COLO829 (cell line): ENCODE measurements around the gene KPNA3.
"Not testable (repeated sequence)": the region's sequence is repeated elsewhere in the genome, so short reads cannot be mapped to it uniquely, and the experiment has no call there.

Experiments used
- DNase-seq: peaks from one replicate; pipeline ENCODE4 v3.0.0; 2012; ENCODE audit warnings: low spot score

The KPNA3 gene

GRCh38 chr13:49807681-49808080 is 15.2 kb upstream of the KPNA3 start:
- no peak for DNase-seq

- DNase-seq: no peak
Observed at GRCh38 chr13:49806126-49806536, 13.6 kb upstream of the KPNA3 start.

GRCh38 chr13:49803047-49803446 is 10.6 kb upstream of the KPNA3 start:
- not testable (repeated sequence) for DNase-seq

GRCh38 chr13:49802426-49802825 is 9.9 kb upstream of the KPNA3 start:
- DNase-seq: no peak

GRCh38 chr13:49791711-49792549 is 552 bp downstream of the KPNA3 start:
- DNase-seq: no peak

GRCh38 chr13:49791315-49791710 is 1.2 kb downstream of the KPNA3 start:
- no peak for DNase-seq

- DNase-seq: no peak
Observed at GRCh38 chr13:49789968-49790367, 2.5 kb downstream of the KPNA3 start.

GRCh38 chr13:49786401-49787008 is 6.0 kb downstream of the KPNA3 start:
- DNase-seq: no peak

- DNase-seq: no peak
Observed at GRCh38 chr13:49784886-49785570, 7.5 kb downstream of the KPNA3 start.

- DNase-seq: no peak
Observed at GRCh38 chr13:49783865-49784264, 8.6 kb downstream of the KPNA3 start.

- no peak for DNase-seq
Observed at GRCh38 chr13:49782784-49783183, 9.7 kb downstream of the KPNA3 start.

GRCh38 chr13:49781806-49782205 is 10.7 kb downstream of the KPNA3 start:
- DNase-seq: no peak

GRCh38 chr13:49779721-49780120 is 12.8 kb downstream of the KPNA3 start:
- no peak for DNase-seq

GRCh38 chr13:49777746-49778614 is 14.5 kb downstream of the KPNA3 start:
- DNase-seq: no peak

- no peak for DNase-seq
Observed at GRCh38 chr13:49776871-49777270, 15.6 kb downstream of the KPNA3 start.

- no peak for DNase-seq
Observed at GRCh38 chr13:49774376-49775005, 18.0 kb downstream of the KPNA3 start.

GRCh38 chr13:49772828-49773227 is 19.7 kb downstream of the KPNA3 start:
- no peak for DNase-seq

GRCh38 chr13:49761811-49762210 is 30.7 kb downstream of the KPNA3 start:
- not testable (repeated sequence) for DNase-seq

GRCh38 chr13:49760558-49760957 is 31.9 kb downstream of the KPNA3 start:
- no peak for DNase-seq

- no peak for DNase-seq
Observed at GRCh38 chr13:49759503-49759902, 33.0 kb downstream of the KPNA3 start.

- no peak for DNase-seq
Observed at GRCh38 chr13:49756263-49756662, 36.2 kb downstream of the KPNA3 start.

- DNase-seq: no peak
Observed at GRCh38 chr13:49754146-49754545, 38.3 kb downstream of the KPNA3 start.
